ENCODE measurements around the gene ZP1.

The ZP1 gene

DNA sequence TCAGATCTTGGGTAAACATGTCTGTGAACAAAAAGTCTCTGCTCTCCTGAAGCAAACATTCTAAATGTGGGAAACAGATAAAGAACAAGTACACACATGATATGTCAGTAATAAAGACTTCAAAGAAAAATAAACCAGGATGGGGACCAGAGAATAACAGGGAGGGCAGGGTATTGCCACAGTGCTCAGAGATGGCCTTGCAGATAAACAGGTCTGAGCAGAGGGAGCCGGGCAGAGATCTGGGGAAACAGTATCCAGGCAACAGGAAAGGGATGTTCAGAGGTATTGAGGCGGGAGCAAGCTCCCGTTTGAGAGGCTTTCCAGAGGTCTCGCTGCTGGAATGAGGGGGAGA lies 22.5 kb upstream of the ZP1 start:
- no peak for DNase-seq

DNA sequence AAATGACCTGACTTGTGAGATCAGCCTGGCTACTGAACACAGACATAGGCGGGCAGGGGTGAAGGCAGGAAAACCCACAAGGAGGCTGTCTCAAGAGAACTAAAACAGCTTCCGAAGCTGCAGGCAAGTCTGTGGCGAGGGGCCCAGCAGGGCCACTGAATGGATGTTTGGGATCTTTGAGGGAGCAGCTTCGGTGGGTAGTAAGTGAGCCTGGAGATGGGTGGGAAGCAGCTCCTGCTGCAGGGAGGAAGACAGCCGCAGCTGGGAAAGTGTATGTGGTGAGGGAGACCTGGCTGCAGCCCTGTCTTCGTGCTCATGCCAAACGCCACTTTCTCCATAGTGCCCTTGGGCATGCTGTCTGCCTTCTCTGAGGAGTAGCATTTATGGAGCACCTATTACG lies 22.0 kb upstream of the ZP1 start:
- no peak for DNase-seq

DNA sequence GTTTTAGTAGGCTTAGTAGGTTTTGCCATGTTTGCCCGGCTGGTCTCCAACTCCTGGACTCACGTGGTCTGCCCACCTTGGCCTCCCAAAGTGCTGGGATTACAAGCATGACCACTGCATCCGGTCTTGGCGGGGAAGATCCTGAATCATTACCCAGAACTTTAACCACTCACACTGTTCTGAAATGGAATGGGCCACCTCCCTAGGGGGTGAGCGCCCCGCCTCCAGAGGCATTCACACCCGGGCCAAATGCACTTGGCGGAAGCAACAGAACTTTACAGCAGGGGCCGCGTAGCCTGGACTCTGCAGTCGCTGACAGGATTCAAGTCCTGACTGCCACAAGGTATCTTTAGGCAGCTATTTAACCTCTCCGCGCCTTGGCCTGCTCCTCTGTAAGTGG lies 20.1 kb upstream of the ZP1 start:
- no peak for DNase-seq

- DNase-seq, result no peak
Measured at GRCh38 chr11:60847896-60848295, 19.4 kb upstream of the ZP1 start.

DNA sequence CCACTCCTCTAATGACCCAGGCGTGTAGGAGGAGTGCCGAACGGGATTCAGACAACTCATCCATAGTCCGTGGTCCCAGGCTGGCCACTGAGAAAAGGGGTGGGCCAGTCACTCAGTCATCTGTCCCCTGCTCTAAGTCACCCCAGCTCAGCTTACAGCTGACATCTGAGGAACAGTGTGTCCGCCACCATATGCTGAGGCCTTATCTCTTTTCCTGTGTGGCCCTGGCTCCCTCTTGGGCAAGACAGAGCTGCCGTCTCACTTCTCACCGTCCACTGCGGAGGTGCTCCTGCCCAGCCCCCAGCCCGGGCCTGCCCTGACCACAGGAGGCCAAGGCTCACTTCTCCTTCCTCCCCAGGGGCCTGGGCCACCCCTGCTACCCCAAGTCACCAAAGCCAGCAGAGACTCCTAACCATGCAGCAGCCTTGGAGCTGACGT lies 18.6 kb upstream of the ZP1 start:
- DNase-seq, result no peak

- no peak for DNase-seq
Measured at GRCh38 chr11:60849641-60850520, 17.5 kb upstream of the ZP1 start.

DNA sequence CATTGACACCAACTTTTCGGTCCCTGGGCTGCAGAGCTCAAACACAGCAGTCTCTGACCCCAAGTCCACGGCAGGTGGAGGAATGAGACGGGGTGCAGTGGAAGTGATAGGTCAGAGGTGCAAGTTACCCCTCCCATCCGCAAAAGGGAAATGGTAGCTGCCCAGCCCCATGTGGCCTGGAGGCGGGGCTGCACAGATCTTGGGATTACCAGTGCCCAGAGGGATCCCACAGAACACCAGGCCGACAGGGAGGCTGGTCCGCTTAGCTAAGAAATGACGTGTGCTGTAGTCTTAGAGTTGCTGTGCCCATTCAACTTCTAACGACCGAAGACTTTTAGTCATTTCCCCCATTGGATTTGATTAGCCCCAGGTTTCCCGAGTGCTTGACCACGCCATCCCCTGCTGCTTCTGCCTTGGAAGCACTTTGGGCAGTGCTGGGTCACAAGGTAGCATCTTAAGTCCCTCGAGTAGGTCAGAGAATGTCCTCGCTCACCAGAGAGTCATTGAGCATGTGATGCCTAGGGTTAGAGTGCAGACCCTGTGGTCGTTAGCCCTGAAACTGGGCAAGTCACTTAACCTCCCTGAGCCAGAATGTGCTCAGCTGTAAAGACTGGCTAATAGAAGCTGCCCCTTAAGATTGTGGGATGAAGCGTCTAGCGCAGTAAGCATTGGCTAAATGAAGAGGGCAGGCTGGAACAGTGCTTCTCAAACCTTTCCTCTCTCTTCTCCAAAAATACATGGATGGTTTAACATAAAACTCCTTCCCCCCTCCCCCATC lies 15.8 kb upstream of the ZP1 start:
- no peak for DNase-seq

DNA sequence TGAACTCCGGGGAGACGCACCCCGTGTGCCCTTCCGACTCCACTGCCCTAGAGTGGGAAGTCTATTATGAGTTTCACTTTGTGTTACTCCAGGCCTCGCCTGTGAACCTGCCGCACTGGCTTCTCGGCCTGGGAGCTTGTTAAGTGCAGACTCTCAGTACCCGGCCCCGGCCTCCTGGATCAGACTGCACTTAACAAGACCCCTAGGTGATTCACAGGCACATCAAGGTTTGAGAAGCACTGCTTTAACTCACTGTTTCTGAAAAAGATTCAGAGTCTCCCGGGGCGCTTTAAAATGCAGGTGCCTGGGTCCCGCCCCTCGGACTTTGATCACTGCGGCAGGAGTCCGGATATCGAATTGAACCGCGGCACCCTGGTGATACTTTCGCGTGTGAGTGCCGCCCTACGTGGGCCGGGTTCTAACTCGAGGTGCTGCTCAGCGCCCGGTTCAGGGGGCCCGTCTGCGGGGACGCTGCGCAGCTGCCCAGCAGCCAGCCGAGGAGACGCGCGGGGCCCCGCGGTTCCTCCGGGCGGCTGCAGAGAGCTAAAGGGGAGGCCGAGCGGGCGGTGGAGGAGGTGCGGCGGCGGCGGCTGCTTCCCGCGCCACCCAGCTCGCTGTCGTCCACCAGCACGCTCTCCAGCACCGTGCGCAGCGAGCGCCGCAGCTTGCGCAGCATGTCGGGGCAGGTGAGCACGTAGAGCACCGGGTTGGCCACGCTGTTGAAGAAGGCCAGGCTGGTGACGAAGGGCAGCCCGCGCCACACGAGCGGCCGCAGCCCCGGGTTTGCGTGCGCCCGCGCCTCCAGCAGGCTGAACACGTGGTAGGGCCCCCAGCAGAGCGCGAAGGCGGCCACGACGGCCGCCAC lies 15.0 kb upstream of the ZP1 start:
- DNase-seq, result no peak

GRCh38 chr11:60852982-60853950 lies 14.1 kb upstream of the ZP1 start:
- DNase-seq, result no peak

DNA sequence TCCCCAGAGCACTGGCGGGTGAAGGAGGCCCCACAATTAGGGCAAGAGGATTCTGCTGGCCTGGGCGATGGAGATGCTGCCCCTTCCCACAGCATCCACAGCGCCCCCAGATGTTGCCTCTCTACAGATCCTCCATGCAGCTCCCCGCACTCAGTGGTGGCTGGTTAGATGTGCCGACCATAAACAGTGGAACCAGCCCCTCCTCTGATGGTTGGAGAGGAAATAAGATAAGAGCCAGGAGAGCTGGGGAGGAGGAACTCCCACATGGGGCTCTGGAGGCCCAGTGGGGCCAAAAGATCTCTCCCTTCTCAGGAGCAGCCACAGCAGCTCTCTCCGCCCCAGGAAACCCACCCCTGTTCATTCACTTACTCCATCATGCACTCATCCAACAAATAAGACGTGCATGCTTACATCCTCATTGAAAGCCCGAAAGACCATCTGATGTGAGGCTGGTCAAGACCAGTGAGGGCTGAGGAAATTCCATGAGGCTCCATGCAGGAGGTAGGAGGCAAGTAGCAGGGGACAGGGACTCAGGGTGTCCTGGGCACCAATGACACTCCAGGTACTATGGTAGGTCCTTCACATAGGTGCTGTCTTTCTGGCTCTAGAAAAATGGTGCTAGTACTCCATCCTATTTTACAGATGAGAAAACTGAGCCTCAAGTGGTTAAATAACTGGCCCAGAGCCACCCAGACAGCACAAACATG lies 13.0 kb upstream of the ZP1 start:
- no peak for DNase-seq

DNA sequence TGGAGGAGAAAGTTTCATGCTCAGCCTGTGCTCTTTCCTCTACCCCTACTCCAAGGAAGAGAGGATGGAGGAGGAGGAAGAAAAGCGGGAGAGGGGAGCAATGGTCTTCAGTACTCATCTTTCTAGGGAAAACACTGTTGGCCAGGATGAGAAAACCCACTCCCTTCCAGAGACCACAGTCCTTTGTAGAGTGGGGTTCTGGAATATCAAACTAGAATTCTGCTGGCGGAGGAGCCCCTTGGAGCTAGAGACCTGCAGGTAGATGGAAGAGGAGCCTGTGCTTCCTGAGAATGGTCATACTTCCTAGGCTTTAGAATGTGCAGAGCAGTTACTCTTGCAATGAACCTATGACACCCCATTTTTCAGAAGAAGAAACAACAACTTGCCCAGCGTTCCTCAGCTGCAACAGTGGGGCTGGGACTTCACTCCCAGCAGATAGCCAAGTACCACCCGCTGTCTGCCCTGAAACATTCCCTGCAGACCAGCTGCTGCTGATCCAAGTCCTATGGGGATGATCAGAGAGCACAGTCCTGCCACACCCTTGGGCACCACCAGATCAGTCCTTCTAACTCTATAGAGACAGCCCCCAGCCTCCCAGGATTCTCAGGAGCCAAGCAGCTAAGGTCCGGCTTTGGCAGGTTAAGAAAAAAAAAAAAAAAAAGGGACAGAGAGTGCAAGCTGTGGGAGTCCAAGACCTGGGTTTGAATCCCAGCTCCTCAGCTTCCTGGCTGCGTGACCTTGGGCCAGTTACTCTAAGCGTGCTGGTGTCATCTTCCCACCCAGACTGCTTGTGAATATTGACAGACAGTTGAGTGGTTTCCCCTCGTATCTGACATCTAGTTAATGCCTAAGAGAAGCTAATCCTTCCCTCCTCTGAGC lies 12.3 kb upstream of the ZP1 start:
- no peak for DNase-seq

GRCh38 chr11:60855726-60856633 lies 11.4 kb upstream of the ZP1 start, which contains the start of gene PTGDR2:
Gene PTGDR2 (minus strand): TSS chr11:60855950. CDS start chr11:60853722, 2,228 bp downstream.
- no peak for DNase-seq

GRCh38 chr11:60857378-60858232 lies 9.7 kb upstream of the ZP1 start:
- no peak for DNase-seq

DNA sequence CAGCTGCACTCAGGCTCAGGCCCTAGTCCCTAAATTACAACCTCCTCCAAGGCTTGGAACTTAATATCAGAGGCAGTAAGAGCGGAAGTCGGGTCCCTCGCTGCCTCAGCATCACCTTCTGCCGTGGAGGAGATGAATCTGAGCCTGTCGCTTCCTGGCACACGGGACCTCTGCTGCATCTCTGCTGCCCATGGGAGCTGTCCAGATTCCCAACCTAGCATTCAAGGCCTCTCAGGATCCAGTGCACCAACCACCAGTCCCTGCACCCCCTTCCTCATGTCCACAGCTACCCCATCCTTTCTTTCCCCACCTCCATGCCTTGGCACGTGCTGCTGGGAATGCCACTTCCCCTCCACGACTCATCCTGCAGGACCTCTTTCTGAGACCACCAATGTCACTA lies 9.1 kb upstream of the ZP1 start:
- DNase-seq, result no peak

- no peak for DNase-seq
Measured at GRCh38 chr11:60858731-60859464, 8.4 kb upstream of the ZP1 start.

GRCh38 chr11:60859616-60860250 lies 7.6 kb upstream of the ZP1 start:
- DNase-seq, result no peak

- peak; percentile 43 for DNase-seq
Measured at GRCh38 chr11:60860943-60861342, 6.4 kb upstream of the ZP1 start.

All from activated CD8-positive, alpha-beta memory T cell treated with anti-CD3 and anti-CD28 coated beads, Interleukin-2, amount 50 U/mL, for 48 hours (primary cell).